ENCODE data around the gene APOO.

The APOO gene

DNA sequence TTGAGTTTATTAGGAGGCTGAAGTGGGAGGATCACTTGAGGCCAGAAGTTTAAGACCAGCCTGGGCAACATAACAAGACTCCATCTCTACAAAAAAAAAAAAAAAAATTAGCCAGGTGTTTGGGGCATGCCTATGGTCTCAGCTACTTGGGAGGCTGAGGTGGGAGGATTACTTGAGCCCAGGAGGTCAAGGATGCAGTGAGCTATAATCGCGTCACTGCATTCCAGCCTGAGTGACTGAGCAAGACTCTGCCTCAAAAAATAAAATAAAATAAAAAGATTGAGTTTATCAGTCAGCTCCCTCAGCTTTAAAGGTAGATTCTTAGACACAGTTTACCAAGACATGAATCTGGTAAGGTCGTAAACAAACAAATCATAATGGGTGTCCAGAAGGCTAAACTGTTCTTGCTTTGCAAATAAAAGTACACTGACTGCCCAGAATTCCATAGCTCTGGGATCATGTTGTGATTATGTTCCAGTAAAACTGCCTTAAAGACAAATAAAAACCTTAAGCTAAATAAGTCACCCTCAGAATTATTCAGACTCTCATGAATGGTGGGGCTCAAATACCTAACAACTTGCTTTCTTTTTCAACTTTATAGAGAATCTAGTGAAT is 18.7 kb downstream of the APOO start:
- WGBS, 2 experiments, result 91 to 100% methylated on average over 3 of the region's 3 CpGs
- H3K36me3 ChIP-seq (ENCODE audit: control insufficient read depth, insufficient read depth, low read length), result no peaks in the 10 kb centered on the region
- H3K9me3 ChIP-seq (ENCODE audit: control insufficient read depth, low read length), result no peaks in the 10 kb centered on the region
- no peak overlapping the region for H3K27ac ChIP-seq (ENCODE audit: insufficient read depth, low read depth, low read length, poor library complexity, severe bottlenecking)
- H3K27me3 ChIP-seq (ENCODE audit: control insufficient read depth, insufficient read depth, low read length, poor library complexity, severe bottlenecking), result no peaks in the 10 kb centered on the region
- no peak overlapping the region for H3K4me3 ChIP-seq (ENCODE audit: insufficient read depth, low read depth, low read length)
- no peaks in the 10 kb centered on the region for H3K4me1 ChIP-seq (ENCODE audit: control insufficient read depth, insufficient read depth, low read length)

DNA sequence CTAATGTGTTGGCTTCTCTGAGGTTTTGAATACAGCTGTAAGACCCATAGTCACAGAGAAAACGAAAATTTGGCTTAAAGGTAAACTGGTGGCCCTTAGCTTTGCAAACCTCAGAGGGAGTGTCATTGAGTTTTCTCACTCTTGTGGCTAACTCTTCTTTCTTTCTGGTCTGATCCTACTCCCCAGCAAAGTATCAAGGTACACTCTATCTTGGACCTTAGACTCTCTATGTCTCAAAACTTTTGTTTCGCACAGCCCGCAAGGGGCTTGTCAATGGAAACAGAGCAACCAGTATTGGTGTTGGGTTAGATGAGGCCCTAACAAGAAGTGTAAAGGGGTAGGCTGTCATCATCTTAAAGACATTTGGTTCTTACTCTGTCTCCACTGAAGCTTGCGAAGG is 19.8 kb downstream of the APOO start:
- WGBS, 2 experiments, result 96 to 100% methylated on average over 3 of the region's 4 CpGs
- Histone ChIP-seq H3K36me3 (ENCODE audit: control insufficient read depth, insufficient read depth, low read length) (no peaks in the 10 kb centered on the region), H3K27ac (ENCODE audit: insufficient read depth, low read depth, low read length, poor library complexity, severe bottlenecking) (no peak overlapping the region), H3K4me1 (ENCODE audit: control insufficient read depth, insufficient read depth, low read length) (no peaks in the 10 kb centered on the region), H3K4me3 (ENCODE audit: insufficient read depth, low read depth, low read length) (no peak overlapping the region), H3K9me3 (ENCODE audit: control insufficient read depth, low read length) (no peaks in the 10 kb centered on the region), H3K27me3 (ENCODE audit: control insufficient read depth, insufficient read depth, low read length, poor library complexity, severe bottlenecking) (no peaks in the 10 kb centered on the region)

DNA sequence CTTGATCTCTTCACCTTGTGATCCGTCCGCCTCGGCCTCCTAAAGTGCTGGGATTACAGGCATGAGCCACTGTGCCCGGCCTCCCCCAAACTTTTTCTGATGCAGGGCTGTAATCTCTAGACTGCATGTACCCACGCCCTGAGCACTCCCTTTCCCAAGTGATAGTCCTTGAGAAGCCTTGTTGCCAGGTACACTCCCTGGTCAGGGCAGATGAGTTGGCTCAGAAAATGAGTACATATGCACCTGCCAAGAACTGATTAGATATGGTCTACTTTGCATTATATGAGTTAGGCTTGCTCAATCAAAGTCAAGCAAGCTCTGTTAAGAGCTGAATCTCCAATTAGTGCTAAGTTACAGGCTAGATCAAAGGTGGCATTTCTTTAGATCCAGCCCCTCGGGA is 20.3 kb downstream of the APOO start:
- Histone ChIP-seq H3K4me1 (ENCODE audit: control insufficient read depth, insufficient read depth, low read length) (no peaks in the 10 kb centered on the region), H3K9me3 (ENCODE audit: control insufficient read depth, low read length) (no peaks in the 10 kb centered on the region), H3K27ac (ENCODE audit: insufficient read depth, low read depth, low read length, poor library complexity, severe bottlenecking) (no peak overlapping the region), H3K27me3 (ENCODE audit: control insufficient read depth, insufficient read depth, low read length, poor library complexity, severe bottlenecking) (no peaks in the 10 kb centered on the region), H3K36me3 (ENCODE audit: control insufficient read depth, insufficient read depth, low read length) (no peaks in the 10 kb centered on the region), H3K4me3 (ENCODE audit: insufficient read depth, low read depth, low read length) (no peak overlapping the region)
- 92 to 97% methylated on average over 6 of the region's 6 CpGs for WGBS, 2 experiments

DNA sequence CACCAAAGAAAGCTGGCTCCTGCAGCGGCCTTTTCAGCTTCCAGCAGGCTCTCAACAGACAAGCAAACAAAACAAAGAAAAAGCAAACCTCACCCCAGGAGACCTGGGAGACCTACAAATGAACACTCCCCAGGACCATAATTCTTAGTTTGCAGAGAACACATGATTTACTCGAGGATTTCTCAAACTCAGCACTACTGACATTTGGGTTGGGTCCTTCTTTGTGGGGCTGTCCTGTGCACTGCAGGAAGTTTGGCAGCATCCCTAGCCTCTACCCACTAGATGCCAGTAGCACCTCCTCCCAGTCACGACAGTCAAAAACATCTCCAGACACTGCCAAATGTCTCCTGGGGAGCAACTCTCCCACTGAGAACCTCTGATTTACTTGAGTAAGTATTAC is 21.9 kb downstream of the APOO start:
- H3K27me3 ChIP-seq (ENCODE audit: control insufficient read depth, insufficient read depth, low read length, poor library complexity, severe bottlenecking), result no peaks in the 10 kb centered on the region
- H3K36me3 ChIP-seq (ENCODE audit: control insufficient read depth, insufficient read depth, low read length), result no peaks in the 10 kb centered on the region
- no peak overlapping the region for H3K4me3 ChIP-seq (ENCODE audit: insufficient read depth, low read depth, low read length)
- WGBS, 2 experiments, result 17 to 28% methylated on average over 3 of the region's 3 CpGs
- no peaks in the 10 kb centered on the region for H3K4me1 ChIP-seq (ENCODE audit: control insufficient read depth, insufficient read depth, low read length)
- no peak overlapping the region for H3K27ac ChIP-seq (ENCODE audit: insufficient read depth, low read depth, low read length, poor library complexity, severe bottlenecking)
- H3K9me3 ChIP-seq (ENCODE audit: control insufficient read depth, low read length), result no peaks in the 10 kb centered on the region

DNA sequence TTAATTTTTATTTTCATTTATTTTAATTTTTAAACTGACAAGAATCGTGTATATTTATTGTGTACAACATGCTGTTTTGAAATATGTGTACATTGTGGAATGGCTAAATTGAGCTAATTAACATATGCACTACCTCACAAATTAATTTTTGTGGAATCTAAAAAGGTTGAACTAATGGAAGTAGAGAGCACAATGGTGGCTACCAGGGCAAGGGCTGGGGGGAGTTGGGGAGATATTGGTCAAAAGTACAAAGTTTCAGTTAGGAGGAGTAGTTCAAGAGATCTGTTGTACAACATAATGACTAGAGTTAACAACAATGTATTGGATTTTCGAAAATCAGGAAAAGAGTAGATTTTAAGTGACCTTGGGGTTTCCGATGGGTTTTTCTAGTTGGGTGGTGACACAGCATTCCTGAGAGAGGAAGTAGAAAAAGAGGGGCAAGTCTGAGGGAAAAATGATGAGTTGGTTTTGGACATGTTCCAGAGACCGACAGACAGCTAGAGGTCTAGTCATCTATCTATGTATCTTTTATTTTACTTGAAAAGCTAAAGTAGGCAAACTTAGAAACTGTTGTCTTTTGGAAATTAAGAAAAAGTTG is 23.2 kb downstream of the APOO start:
- H3K4me3 ChIP-seq (ENCODE audit: insufficient read depth, low read depth, low read length), result no peak overlapping the region
- H3K27ac ChIP-seq (ENCODE audit: insufficient read depth, low read depth, low read length, poor library complexity, severe bottlenecking), result no peak overlapping the region
- H3K36me3 ChIP-seq (ENCODE audit: control insufficient read depth, insufficient read depth, low read length), result no peaks in the 10 kb centered on the region
- WGBS, 2 experiments, result 96 to 98% methylated on average over 2 to 3 of the region's 4 CpGs
- H3K27me3 ChIP-seq (ENCODE audit: control insufficient read depth, insufficient read depth, low read length, poor library complexity, severe bottlenecking), result no peaks in the 10 kb centered on the region
- no peaks in the 10 kb centered on the region for H3K9me3 ChIP-seq (ENCODE audit: control insufficient read depth, low read length)
- no peaks in the 10 kb centered on the region for H3K4me1 ChIP-seq (ENCODE audit: control insufficient read depth, insufficient read depth, low read length)

DNA sequence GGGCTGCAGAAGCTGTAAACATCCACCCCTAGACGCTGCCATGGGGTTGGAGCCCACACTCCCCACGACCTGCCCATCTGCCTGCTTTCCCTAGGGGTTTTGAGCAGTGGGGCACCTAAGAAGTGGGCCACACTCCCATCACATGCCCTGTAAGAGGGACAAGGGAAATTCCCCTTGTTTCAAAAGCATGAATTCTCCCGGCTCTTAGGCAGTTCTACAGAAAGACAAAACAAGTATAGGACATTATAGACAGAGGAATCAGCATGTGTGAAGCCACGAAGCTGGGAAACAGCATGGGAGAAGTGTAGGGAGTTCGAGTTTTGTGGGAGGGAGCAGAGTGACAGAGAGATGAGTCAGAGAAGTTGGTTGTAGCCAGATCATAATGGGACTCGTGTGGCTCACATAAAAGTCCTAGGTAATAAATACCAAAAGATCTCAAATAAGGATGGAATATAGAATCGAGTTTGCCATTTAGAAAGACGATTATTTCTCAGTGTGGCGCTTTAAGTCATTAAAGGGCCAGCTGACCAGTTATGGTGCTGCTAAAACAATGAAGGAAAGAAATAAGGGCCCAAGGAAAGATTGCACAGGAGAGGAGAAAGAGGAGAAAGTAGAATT is 23.9 kb downstream of the APOO start:
- Histone ChIP-seq H3K4me3 (ENCODE audit: insufficient read depth, low read depth, low read length) (no peak overlapping the region), H3K9me3 (ENCODE audit: control insufficient read depth, low read length) (no peaks in the 10 kb centered on the region), H3K36me3 (ENCODE audit: control insufficient read depth, insufficient read depth, low read length) (no peaks in the 10 kb centered on the region), H3K27me3 (ENCODE audit: control insufficient read depth, insufficient read depth, low read length, poor library complexity, severe bottlenecking) (no peaks in the 10 kb centered on the region), H3K27ac (ENCODE audit: insufficient read depth, low read depth, low read length, poor library complexity, severe bottlenecking) (no peak overlapping the region), H3K4me1 (ENCODE audit: control insufficient read depth, insufficient read depth, low read length) (no peaks in the 10 kb centered on the region)
- WGBS, 2 experiments, result 33 to 37% methylated on average over 9 of the region's 9 CpGs

DNA sequence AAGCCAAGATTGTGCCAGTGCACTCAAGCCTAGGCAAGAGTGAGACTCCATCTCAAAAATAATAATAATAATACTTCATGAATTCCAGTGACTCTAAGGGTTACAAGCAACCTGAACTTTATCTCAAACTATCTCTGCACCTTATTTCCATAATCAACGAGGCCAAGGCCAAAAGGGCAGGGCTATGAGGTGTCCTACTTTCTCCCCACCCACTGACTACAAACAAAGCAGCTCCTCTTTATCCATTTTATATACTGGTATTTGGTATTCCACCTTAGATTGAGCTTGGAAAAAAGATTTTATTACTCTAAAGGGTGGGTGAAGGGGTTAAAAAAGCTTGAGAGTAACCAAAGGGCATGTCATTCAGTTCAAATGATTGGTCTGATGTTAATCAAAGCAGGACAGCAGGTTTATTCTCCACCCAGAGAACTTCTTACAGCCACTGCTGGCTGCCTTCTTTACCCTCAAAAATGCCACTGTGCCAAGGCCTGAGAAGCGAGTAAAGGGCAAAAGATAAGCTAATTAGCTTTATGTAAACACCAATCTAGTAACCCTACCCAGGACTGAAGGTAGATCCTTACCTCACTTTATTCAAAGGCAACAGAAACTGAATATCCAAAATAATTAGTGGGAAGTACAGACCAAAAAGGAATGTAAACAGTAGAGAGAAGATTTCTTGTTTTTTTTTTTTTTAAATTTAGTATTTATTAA is 28.2 kb downstream of the APOO start:
- no peaks in the 10 kb centered on the region for H3K9me3 ChIP-seq (ENCODE audit: control insufficient read depth, low read length)
- no peaks in the 10 kb centered on the region for H3K4me1 ChIP-seq (ENCODE audit: control insufficient read depth, insufficient read depth, low read length)
- H3K27me3 ChIP-seq (ENCODE audit: control insufficient read depth, insufficient read depth, low read length, poor library complexity, severe bottlenecking), result no peaks in the 10 kb centered on the region
- no peak overlapping the region for H3K27ac ChIP-seq (ENCODE audit: insufficient read depth, low read depth, low read length, poor library complexity, severe bottlenecking)
- H3K4me3 ChIP-seq (ENCODE audit: insufficient read depth, low read depth, low read length), result no peak overlapping the region
- WGBS, 2 experiments, result 86 to 88% methylated on average over 1 to 2 of the region's 2 CpGs
- no peaks in the 10 kb centered on the region for H3K36me3 ChIP-seq (ENCODE audit: control insufficient read depth, insufficient read depth, low read length)

DNA sequence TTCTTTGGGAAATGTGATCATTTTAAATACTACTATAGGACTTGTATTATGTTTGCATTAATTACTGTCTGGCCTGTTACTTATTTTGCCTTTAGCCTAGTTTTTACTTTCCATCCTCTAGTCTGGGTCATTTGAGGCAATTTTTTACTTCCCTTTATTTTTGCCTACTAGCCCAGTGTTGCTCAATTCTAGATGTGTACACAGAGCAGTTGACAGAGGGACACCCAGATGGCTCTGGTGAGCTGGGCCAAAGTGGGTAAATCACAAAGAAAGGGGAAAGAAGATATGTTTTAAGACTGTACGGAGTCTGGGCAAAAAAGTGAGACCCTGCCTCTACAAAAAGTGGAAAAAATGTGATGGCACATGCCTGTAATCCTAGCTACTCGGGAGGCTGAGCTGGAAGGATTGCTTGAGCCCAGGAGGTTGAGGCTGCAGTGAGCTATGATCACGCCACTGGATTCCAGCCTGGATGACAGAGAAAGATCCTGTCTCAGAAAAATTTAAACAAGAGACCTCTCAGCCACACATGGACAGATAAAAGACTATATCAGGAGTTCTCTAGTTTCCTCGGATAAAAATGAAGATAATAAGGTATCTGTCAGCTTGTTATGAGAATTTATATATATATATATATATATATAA is 35.7 kb downstream of the APOO start:
- no peaks in the 10 kb centered on the region for H3K9me3 ChIP-seq (ENCODE audit: control insufficient read depth, low read length)
- H3K27me3 ChIP-seq (ENCODE audit: control insufficient read depth, insufficient read depth, low read length, poor library complexity, severe bottlenecking), result no peaks in the 10 kb centered on the region
- H3K4me1 ChIP-seq (ENCODE audit: control insufficient read depth, insufficient read depth, low read length), result no peaks in the 10 kb centered on the region
- H3K4me3 ChIP-seq (ENCODE audit: insufficient read depth, low read depth, low read length), result no peak overlapping the region
- no peaks in the 10 kb centered on the region for H3K36me3 ChIP-seq (ENCODE audit: control insufficient read depth, insufficient read depth, low read length)
- 89 to 95% methylated on average over 3 of the region's 4 CpGs for WGBS, 2 experiments
- no peak overlapping the region for H3K27ac ChIP-seq (ENCODE audit: insufficient read depth, low read depth, low read length, poor library complexity, severe bottlenecking)

DNA sequence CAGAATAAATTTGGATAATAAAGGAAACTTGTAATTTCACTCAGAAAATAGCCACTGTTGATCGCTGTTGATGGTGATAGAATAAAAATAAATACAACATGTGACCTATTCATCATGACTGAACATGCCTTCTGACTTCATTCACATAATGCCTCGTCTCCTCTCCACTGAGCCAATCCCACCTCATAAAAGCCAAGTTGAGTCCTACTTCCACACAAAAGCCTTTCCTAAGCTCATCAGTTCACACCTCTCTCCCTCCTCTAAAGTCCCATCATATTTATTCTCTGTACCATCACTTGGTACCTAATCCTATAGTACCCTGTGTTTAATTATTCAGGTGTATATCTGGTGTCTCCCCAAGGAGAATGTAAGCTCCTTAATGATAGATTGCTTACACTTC is 37.7 kb downstream of the APOO start:
- H3K36me3 ChIP-seq (ENCODE audit: control insufficient read depth, insufficient read depth, low read length), result no peaks in the 10 kb centered on the region

DNA sequence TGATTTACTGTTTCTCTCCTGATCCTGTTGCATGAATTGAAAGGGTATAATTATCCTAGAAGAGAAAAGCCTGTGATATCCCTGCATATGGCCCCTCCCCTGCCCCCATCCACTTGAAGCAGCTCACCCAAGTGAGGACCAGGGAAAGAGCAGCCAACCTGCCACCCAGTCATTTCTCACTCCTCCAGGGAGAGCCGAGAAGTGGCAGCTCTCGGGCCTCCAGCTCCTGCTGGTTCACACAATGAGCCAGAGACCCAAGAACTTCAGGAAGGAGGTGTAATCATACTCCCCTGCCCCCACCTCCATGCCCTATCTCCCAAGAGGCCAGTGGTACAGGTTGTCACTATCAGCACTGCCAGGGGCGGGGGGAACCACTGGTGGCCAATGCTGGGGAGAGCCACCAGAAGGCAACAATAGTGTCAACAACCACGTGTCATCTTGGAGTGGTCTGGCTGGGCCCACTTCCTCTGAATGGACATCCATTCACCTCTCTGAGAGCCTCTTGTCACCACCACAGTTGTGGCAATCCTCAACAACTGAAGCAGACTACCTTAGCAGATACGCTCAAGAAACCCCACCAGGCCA is 42.9 kb downstream of the APOO start:
- Histone ChIP-seq H3K4me1 (ENCODE audit: control insufficient read depth, insufficient read depth, low read length) (no peaks in the 10 kb centered on the region), H3K27ac (ENCODE audit: insufficient read depth, low read depth, low read length, poor library complexity, severe bottlenecking) (no peak overlapping the region), H3K36me3 (ENCODE audit: control insufficient read depth, insufficient read depth, low read length) (no peaks in the 10 kb centered on the region), H3K4me3 (ENCODE audit: insufficient read depth, low read depth, low read length) (no peak overlapping the region), H3K27me3 (ENCODE audit: control insufficient read depth, insufficient read depth, low read length, poor library complexity, severe bottlenecking) (no peaks in the 10 kb centered on the region), H3K9me3 (ENCODE audit: control insufficient read depth, low read length) (no peaks in the 10 kb centered on the region)
- WGBS, 2 experiments, result 87 to 89% methylated on average over 5 of the region's 5 CpGs

More for the DNA sequence above, 37.7 kb downstream of the APOO start:
- WGBS, 2 experiments, result 92 to 100% methylated on average over 1 of the region's 2 CpGs
- Histone ChIP-seq H3K27me3 (ENCODE audit: control insufficient read depth, insufficient read depth, low read length, poor library complexity, severe bottlenecking) (no peaks in the 10 kb centered on the region), H3K4me1 (ENCODE audit: control insufficient read depth, insufficient read depth, low read length) (no peaks in the 10 kb centered on the region), H3K9me3 (ENCODE audit: control insufficient read depth, low read length) (no peaks in the 10 kb centered on the region), H3K27ac (ENCODE audit: insufficient read depth, low read depth, low read length, poor library complexity, severe bottlenecking) (no peak overlapping the region), H3K4me3 (ENCODE audit: insufficient read depth, low read depth, low read length) (no peak overlapping the region)
